ENCODE measurements around the gene SPECC1. TPM values are rescaled to one million over a fixed set of nuclear protein-coding genes. Genes with fewer than 3 reads are reported as not detected.

SPECC1 gene
- total RNA-seq, 1 experiment from 2014 or later = 103 TPM

DNA sequence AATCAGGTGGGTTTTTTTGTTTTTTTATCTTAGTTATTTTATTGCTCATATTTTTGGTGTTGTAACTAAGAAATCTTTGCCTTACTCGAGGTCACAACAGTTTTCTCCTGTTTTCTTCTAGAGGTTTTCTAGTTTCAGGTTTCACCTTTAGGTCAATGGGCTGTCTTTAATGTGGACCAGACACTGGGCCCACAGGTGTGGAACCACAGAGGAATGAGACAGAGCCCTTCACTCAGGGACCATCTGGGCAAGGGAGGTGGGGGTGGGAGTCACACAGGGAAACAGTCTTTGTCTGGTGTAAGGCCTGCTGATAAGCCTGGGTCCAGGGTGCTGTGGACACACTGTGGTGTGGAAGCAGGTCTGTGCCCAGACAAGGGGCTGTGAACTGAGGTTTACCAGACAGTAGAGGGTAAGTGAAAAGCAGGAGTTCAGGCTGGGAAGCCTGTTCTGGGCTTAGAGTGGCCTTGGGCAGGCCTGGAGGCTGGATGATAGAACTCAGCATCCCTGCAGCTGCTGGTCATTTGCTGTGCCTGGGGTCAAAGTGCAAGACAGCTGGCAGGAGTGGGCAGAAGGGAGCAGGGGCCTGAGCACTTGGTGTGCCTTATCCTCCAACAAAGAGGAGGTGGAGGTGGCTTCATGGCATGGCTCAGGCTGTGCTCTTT lies 75.6 kb downstream of the SPECC1 start:
- Mint-ChIP-seq H3K27me3 (ENCODE audit: low read depth) (no peaks in the 10 kb centered on the region; the same call in 1 of the 2 replicates), H3K27ac (no peak overlapping the region), H3K4me1 (peaks cover 26% of the 10 kb centered on the region), H3K36me3 (no peaks in the 10 kb centered on the region), H3K4me3 (no peak overlapping the region), H3K9me3 (no peaks in the 10 kb centered on the region)
- TF ChIP-seq ZMAT4 (CRISPR knock-in tag; IDR thresholded peaks at IDR 0.05) (no peak), GABPB1 (CRISPR knock-in tag; IDR thresholded peaks at IDR 0.05) (no peak), OVOL2 (CRISPR knock-in tag; IDR thresholded peaks at IDR 0.05; ENCODE audit: borderline replicate concordance) (no peak), ZNF121 (CRISPR knock-in tag; IDR thresholded peaks at IDR 0.05) (no peak), TP53 (CRISPR knock-in tag; IDR thresholded peaks at IDR 0.05) (no peak), KAT7 (CRISPR knock-in tag; IDR thresholded peaks at IDR 0.05; ENCODE audit: borderline replicate concordance) (no peak)
- TF ChIP-seq, protein P1, sequence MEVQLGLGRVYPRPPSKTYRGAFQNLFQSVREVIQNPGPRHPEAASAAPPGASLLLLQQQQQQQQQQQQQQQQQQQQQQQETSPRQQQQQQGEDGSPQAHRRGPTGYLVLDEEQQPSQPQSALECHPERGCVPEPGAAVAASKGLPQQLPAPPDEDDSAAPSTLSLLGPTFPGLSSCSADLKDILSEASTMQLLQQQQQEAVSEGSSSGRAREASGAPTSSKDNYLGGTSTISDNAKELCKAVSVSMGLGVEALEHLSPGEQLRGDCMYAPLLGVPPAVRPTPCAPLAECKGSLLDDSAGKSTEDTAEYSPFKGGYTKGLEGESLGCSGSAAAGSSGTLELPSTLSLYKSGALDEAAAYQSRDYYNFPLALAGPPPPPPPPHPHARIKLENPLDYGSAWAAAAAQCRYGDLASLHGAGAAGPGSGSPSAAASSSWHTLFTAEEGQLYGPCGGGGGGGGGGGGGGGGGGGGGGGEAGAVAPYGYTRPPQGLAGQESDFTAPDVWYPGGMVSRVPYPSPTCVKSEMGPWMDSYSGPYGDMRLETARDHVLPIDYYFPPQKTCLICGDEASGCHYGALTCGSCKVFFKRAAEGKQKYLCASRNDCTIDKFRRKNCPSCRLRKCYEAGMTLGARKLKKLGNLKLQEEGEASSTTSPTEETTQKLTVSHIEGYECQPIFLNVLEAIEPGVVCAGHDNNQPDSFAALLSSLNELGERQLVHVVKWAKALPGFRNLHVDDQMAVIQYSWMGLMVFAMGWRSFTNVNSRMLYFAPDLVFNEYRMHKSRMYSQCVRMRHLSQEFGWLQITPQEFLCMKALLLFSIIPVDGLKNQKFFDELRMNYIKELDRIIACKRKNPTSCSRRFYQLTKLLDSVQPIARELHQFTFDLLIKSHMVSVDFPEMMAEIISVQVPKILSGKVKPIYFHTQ (CRISPR knock-in tag; IDR thresholded peaks at IDR 0.05) = no peak
- ChIA-PET POLR2A (no interaction called here), CTCF (no interaction called here)
- ATAC-seq (no peak), DNase-seq (ENCODE audit: low spot score) (no peak)

DNA sequence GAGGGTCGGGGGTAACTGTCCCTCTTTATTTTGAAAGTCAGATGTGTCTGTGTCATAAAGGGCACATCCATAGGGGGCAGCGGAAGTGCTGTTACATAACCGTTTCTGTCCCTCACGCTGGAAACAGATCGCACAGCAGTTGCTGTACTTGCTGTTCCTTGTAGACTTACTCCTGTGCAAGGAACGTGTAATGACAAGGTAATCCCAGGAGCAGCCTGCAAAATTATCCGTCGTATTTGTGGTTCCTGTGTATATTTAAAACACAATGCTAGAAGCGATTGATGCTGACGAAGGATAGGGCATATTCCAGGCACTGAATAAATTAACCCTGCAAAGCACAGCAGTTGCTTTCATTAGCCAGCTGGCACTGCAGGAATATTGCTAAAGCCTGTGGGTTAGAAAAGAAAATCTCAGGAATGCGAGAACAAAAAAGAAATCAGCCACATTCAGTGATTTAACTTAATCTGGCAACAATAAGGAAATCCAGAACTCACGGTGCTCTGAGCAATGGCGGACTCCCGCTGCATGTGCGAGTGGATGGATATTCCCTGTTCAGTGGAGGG lies 76.2 kb downstream of the SPECC1 start:
- ChIA-PET CTCF (interaction anchor here (0.9 kb wide), 1 partner anchor 75 kb away, joined by 5 read pairs; no protein-coding TSS in a partner anchor), POLR2A (no interaction called here)
- H3K27me3 Mint-ChIP-seq (ENCODE audit: low read depth) = no peaks in the 10 kb centered on the region; the same call in 1 of the 2 replicates
- H3K36me3 Mint-ChIP-seq = no peaks in the 10 kb centered on the region
- peaks cover 26% of the 10 kb centered on the region for H3K4me1 Mint-ChIP-seq
- DNase-seq (ENCODE audit: low spot score) (no peak), ATAC-seq (no peak)
- no peak overlapping the region for H3K27ac Mint-ChIP-seq
- TF ChIP-seq TP53 (CRISPR knock-in tag; IDR thresholded peaks at IDR 0.05) (no peak), ZNF121 (CRISPR knock-in tag; IDR thresholded peaks at IDR 0.05) (no peak), NR3C1 (CRISPR knock-in tag; conservative IDR thresholded peaks at IDR 0.05; ENCODE audit: low read depth) (no peak), NFATC4 (CRISPR knock-in tag; IDR thresholded peaks at IDR 0.05) (no peak), EMX1 (CRISPR knock-in tag; IDR thresholded peaks at IDR 0.05) (no peak), IRF2 (CRISPR knock-in tag; IDR thresholded peaks at IDR 0.05; ENCODE audit: borderline replicate concordance, low read depth) (no peak), PRRX2 (CRISPR knock-in tag; IDR thresholded peaks at IDR 0.05) (no peak), SMAD3 (CRISPR knock-in tag; IDR thresholded peaks at IDR 0.05; ENCODE audit: borderline replicate concordance) (no peak)
- TF ChIP-seq, protein P2, sequence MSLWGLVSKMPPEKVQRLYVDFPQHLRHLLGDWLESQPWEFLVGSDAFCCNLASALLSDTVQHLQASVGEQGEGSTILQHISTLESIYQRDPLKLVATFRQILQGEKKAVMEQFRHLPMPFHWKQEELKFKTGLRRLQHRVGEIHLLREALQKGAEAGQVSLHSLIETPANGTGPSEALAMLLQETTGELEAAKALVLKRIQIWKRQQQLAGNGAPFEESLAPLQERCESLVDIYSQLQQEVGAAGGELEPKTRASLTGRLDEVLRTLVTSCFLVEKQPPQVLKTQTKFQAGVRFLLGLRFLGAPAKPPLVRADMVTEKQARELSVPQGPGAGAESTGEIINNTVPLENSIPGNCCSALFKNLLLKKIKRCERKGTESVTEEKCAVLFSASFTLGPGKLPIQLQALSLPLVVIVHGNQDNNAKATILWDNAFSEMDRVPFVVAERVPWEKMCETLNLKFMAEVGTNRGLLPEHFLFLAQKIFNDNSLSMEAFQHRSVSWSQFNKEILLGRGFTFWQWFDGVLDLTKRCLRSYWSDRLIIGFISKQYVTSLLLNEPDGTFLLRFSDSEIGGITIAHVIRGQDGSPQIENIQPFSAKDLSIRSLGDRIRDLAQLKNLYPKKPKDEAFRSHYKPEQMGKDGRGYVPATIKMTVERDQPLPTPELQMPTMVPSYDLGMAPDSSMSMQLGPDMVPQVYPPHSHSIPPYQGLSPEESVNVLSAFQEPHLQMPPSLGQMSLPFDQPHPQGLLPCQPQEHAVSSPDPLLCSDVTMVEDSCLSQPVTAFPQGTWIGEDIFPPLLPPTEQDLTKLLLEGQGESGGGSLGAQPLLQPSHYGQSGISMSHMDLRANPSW (CRISPR knock-in tag; conservative IDR thresholded peaks at IDR 0.05; ENCODE audit: low read depth) = no peak
- TF ChIP-seq, protein P3, sequence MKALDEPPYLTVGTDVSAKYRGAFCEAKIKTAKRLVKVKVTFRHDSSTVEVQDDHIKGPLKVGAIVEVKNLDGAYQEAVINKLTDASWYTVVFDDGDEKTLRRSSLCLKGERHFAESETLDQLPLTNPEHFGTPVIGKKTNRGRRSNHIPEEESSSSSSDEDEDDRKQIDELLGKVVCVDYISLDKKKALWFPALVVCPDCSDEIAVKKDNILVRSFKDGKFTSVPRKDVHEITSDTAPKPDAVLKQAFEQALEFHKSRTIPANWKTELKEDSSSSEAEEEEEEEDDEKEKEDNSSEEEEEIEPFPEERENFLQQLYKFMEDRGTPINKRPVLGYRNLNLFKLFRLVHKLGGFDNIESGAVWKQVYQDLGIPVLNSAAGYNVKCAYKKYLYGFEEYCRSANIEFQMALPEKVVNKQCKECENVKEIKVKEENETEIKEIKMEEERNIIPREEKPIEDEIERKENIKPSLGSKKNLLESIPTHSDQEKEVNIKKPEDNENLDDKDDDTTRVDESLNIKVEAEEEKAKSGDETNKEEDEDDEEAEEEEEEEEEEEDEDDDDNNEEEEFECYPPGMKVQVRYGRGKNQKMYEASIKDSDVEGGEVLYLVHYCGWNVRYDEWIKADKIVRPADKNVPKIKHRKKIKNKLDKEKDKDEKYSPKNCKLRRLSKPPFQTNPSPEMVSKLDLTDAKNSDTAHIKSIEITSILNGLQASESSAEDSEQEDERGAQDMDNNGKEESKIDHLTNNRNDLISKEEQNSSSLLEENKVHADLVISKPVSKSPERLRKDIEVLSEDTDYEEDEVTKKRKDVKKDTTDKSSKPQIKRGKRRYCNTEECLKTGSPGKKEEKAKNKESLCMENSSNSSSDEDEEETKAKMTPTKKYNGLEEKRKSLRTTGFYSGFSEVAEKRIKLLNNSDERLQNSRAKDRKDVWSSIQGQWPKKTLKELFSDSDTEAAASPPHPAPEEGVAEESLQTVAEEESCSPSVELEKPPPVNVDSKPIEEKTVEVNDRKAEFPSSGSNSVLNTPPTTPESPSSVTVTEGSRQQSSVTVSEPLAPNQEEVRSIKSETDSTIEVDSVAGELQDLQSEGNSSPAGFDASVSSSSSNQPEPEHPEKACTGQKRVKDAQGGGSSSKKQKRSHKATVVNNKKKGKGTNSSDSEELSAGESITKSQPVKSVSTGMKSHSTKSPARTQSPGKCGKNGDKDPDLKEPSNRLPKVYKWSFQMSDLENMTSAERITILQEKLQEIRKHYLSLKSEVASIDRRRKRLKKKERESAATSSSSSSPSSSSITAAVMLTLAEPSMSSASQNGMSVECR (CRISPR knock-in tag; IDR thresholded peaks at IDR 0.05; ENCODE audit: borderline replicate concordance) = no peak
- H3K9me3 Mint-ChIP-seq = no peaks in the 10 kb centered on the region
- no peak overlapping the region for H3K4me3 Mint-ChIP-seq
